A673 (cell line): ENCODE measurements around the gene YIPF4. TPM values are rescaled to one million over a fixed set of nuclear protein-coding genes. Genes with fewer than 3 reads are reported as not detected.

Source experiments
- BruUV-seq: library from RNA; stranded (reverse); fragments of 400-500 nt; replicated peaks from 2 replicates; lab custom pipeline; 2021; lab: Mats Ljungman, UMichigan
- CTCF ChIA-PET: fragments of 300-600 bp; sonication (Branson Sonifier 250); formaldehyde crosslinking; loops from one replicate; lab custom pipeline; 2022; ENCODE audit warnings: antibody characterized with exemption; lab: Charles Lee
- POLR2A ChIA-PET: fragments of 300-600 bp; sonication (Branson Sonifier 250); formaldehyde crosslinking; loops from one replicate; lab custom pipeline; 2022; ENCODE audit warnings: antibody characterized with exemption; ENCODE audit not compliant: low non-redundant PET; lab: Charles Lee
- DNase-seq: peaks from one replicate; pipeline ENCODE4 v3.0.0-alpha.2; 2015; ENCODE audit warnings: low spot score
- H3K27ac ChIP-seq: fragments of 200-600 bp; sonication (generic); 2 replicates; pipeline ENCODE4 v1.5.1; 2016; ENCODE audit warnings: mixed run types, low read depth, mild to moderate bottlenecking, mixed read lengths, antibody characterized with exemption, low read length; ENCODE audit not compliant: poor library complexity, severe bottlenecking
- H3K27me3 ChIP-seq: fragments of 200-600 bp; sonication (generic); replicated peaks from 2 replicates; pipeline ENCODE4 v1.6.1; 2017; ENCODE audit warnings: mixed run types, low read depth, mild to moderate bottlenecking, mixed read lengths, antibody characterized with exemption, low read length; ENCODE audit not compliant: insufficient read depth, poor library complexity
- H3K36me3 ChIP-seq: fragments of 200-600 bp; sonication (generic); 2 replicates; pipeline ENCODE4 v1.6.1; 2016; ENCODE audit warnings: mixed run types, mild to moderate bottlenecking, mixed read lengths, antibody characterized with exemption, low read length; ENCODE audit not compliant: insufficient read depth, poor library complexity, severe bottlenecking
- H3K4me1 ChIP-seq: fragments of 200-600 bp; sonication (generic); 2 replicates; pipeline ENCODE4 v1.6.1; 2017; ENCODE audit warnings: mixed run types, mild to moderate bottlenecking, mixed read lengths, antibody characterized with exemption, low read length; ENCODE audit not compliant: insufficient read depth, poor library complexity, severe bottlenecking
- H3K4me3 ChIP-seq: fragments of 200-600 bp; sonication (generic); 2 replicates; pipeline ENCODE4 v1.5.1; 2016; ENCODE audit warnings: low read depth, mixed run types, mild to moderate bottlenecking, mixed read lengths, low read length; ENCODE audit not compliant: poor library complexity, severe bottlenecking
- H3K9me3 ChIP-seq: fragments of 200-600 bp; sonication (generic); 2 replicates; pipeline ENCODE4 v1.6.1; 2016; ENCODE audit warnings: mixed run types, low read depth, mild to moderate bottlenecking, mixed read lengths, antibody characterized with exemption, low read length; ENCODE audit not compliant: poor library complexity, severe bottlenecking
- EZH2 ChIP-seq: fragments of 200-600 bp; sonication (generic); IDR thresholded peaks from 2 replicates; pipeline ENCODE4 v1.6.1; 2017; ENCODE audit warnings: borderline replicate concordance, low read depth, mild to moderate bottlenecking, mixed read lengths, antibody characterized with exemption, low read length; ENCODE audit not compliant: poor library complexity, severe bottlenecking
- intact Hi-C: fragments of 100-400 bp; cut with micrococcal nuclease; formaldehyde crosslinking; loops from one replicate; pipeline ENCODE4 v1.10.0; 2022; ENCODE audit not compliant: unreplicated experiment
- total RNA-seq: library from RNA; stranded (reverse); gene quantifications from 2 replicates; pipeline ENCODE4 v1.2.3, GENCODE V29; 2021
- TF ChIP-seq, protein P1 (sequence below): fragments of 300-800, 200-600 bp; sonication (generic); conservative IDR thresholded peaks from 2 replicates; pipeline ENCODE4 v1.5.1; 2017; ENCODE audit warnings: low read depth, mild to moderate bottlenecking, antibody characterized with exemption, low read length, moderate library complexity, mixed read lengths

The YIPF4 gene
- total RNA-seq, 1 experiment from 2014 or later = 40.7 TPM

DNA sequence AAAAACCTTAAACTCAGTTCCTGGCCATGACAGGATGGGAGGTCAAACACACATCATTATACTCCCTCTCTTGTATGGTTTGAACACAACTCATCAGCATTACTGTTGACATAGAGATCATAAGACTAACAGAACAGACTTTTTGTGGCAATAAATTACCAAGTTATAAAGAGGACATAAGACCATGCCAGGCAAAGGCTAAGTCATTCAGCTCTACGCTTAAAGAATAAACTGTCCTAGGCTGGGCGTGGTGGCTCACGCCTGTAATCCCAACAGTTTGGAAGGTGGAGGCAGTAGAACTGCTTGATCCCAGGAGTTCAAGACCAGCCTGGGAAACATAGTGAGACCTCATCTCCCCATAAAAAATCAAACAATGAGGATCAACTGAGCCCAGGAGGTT, 29.4 kb upstream of the YIPF4 start:
- H3K4me1 ChIP-seq = no peaks in the 10 kb centered on the region
- TF ChIP-seq EZH2 = no peak
- TF ChIP-seq, protein P1, sequence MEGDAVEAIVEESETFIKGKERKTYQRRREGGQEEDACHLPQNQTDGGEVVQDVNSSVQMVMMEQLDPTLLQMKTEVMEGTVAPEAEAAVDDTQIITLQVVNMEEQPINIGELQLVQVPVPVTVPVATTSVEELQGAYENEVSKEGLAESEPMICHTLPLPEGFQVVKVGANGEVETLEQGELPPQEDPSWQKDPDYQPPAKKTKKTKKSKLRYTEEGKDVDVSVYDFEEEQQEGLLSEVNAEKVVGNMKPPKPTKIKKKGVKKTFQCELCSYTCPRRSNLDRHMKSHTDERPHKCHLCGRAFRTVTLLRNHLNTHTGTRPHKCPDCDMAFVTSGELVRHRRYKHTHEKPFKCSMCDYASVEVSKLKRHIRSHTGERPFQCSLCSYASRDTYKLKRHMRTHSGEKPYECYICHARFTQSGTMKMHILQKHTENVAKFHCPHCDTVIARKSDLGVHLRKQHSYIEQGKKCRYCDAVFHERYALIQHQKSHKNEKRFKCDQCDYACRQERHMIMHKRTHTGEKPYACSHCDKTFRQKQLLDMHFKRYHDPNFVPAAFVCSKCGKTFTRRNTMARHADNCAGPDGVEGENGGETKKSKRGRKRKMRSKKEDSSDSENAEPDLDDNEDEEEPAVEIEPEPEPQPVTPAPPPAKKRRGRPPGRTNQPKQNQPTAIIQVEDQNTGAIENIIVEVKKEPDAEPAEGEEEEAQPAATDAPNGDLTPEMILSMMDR = no peak
- CTCF ChIA-PET = no interaction called here
- no peaks in the 10 kb centered on the region for H3K36me3 ChIP-seq
- intact Hi-C loops = no loop called here
- POLR2A ChIA-PET = no interaction called here
- no peak overlapping the region for H3K27ac ChIP-seq
- H3K4me3 ChIP-seq = no peak overlapping the region
- H3K9me3 ChIP-seq = no peaks in the 10 kb centered on the region
- BruUV-seq = no TSS peak
- DNase-seq = no peak
- H3K27me3 ChIP-seq = no peaks in the 10 kb centered on the region

DNA sequence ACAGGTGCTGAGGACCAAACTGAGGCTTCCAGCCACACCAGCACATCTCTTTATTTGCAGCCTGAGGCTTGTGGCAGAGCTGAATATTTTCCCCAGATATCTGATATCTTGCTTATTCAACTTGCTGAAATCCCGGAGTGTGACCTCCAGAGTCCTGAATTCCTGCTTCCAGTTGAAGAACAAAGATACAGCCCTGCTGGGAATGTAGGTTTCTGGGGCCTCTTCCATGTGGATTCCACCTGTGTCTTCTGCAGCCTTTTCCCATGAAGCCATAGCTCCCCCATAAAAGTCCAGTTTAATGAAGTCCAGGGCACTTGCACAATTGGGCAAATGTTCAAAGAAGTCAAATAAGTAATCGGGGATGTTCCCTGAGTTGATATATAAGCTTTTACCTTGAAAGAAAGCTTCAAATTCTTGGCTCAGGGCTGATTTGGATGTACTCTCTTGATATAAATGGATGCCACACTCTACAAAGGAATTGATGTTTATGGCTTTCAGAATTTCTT, 27.9 kb upstream of the YIPF4 start:
- Histone ChIP-seq H3K9me3 (no peaks in the 10 kb centered on the region), H3K27ac (no peak overlapping the region), H3K27me3 (no peaks in the 10 kb centered on the region), H3K4me3 (no peak overlapping the region), H3K4me1 (no peaks in the 10 kb centered on the region), H3K36me3 (no peaks in the 10 kb centered on the region)
- intact Hi-C loops = no loop called here
- BruUV-seq = no TSS peak
- ChIA-PET POLR2A (no interaction called here), CTCF (no interaction called here)
- TF ChIP-seq, protein P1 = no peak
- no peak for TF ChIP-seq EZH2
- DNase-seq = no peak

DNA sequence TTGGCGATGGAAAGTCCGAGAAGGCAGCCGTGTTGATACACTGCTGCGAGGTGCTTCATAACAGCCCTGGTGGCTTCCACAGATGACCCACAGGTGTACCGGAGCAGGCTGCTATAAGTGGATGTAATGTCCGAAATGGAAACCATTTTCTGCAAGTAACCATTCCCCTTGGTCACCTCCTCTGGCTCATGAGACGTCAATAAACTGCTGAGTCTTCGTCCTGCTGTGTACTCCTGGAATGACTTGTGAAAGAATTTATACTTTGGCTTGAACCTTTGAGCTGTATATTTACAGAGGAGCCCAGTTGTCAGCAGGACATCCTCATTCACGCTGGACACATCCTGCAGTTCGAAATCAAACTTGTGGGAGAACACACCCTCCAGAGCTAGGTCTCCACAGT, 27.4 kb upstream of the YIPF4 start:
- Histone ChIP-seq H3K27me3 (no peaks in the 10 kb centered on the region), H3K27ac (no peak overlapping the region), H3K9me3 (no peaks in the 10 kb centered on the region), H3K4me3 (no peak overlapping the region), H3K4me1 (no peaks in the 10 kb centered on the region), H3K36me3 (no peaks in the 10 kb centered on the region)
- intact Hi-C loops = no loop called here
- DNase-seq = no peak
- CTCF ChIA-PET = interaction anchor here (0.6 kb wide), 1 partner anchor 1146 kb away, joined by 3 read pairs; no protein-coding TSS in a partner anchor
- POLR2A ChIA-PET = no interaction called here
- TF ChIP-seq, protein P1 = no peak
- TF ChIP-seq EZH2 = no peak
- no TSS peak for BruUV-seq
